HG02623 (cell line): ENCODE measurements around the gene ARHGAP23.
"Not testable (repeated sequence)": the region's sequence is repeated elsewhere in the genome, so short reads cannot be mapped to it uniquely, and the experiment has no call there.

ENCODE experiments used
- ATAC-seq: cut with Tn5 transposase; IDR thresholded peaks from one replicate; pipeline ENCODE4 v1.9.1; 2021; ENCODE audit warnings: moderate library complexity; ENCODE audit not compliant: unreplicated experiment

Gene ARHGAP23

GRCh38 chr17:38509772-38510420 lies 81.6 kb downstream of the ARHGAP23 start:
- no peak for ATAC-seq

GRCh38 chr17:38510421-38511149 lies 82.3 kb downstream of the ARHGAP23 start:
- no peak for ATAC-seq

GRCh38 chr17:38511150-38512108 lies 83.2 kb downstream of the ARHGAP23 start:
- ATAC-seq: no peak

- no peak for ATAC-seq
Measured at GRCh38 chr17:38512473-38513058, 84.3 kb downstream of the ARHGAP23 start.

GRCh38 chr17:38526526-38526925 lies 98.3 kb downstream of the ARHGAP23 start:
- not testable (repeated sequence) for ATAC-seq

- ATAC-seq: not testable (repeated sequence)
Measured at GRCh38 chr17:38528141-38528540, 99.9 kb downstream of the ARHGAP23 start.

GRCh38 chr17:38530856-38531255 lies 102.6 kb downstream of the ARHGAP23 start:
- ATAC-seq: not testable (repeated sequence)

- not testable (repeated sequence) for ATAC-seq
Measured at GRCh38 chr17:38531761-38532160, 103.5 kb downstream of the ARHGAP23 start.

- no peak for ATAC-seq
Measured at GRCh38 chr17:38532451-38532850, 104.2 kb downstream of the ARHGAP23 start.

- ATAC-seq: no peak
Measured at GRCh38 chr17:38533241-38533640, 105.0 kb downstream of the ARHGAP23 start.

- ATAC-seq: no peak
Measured at GRCh38 chr17:38533866-38534497, 105.7 kb downstream of the ARHGAP23 start.

- ATAC-seq: no peak
Measured at GRCh38 chr17:38534498-38534885, 106.2 kb downstream of the ARHGAP23 start.

GRCh38 chr17:38535886-38536285 lies 107.6 kb downstream of the ARHGAP23 start:
- ATAC-seq: no peak

- no peak for ATAC-seq
Measured at GRCh38 chr17:38536661-38537060, 108.4 kb downstream of the ARHGAP23 start.

GRCh38 chr17:38538906-38539305 lies 110.6 kb downstream of the ARHGAP23 start:
- ATAC-seq: no peak

GRCh38 chr17:38539386-38539785 lies 111.1 kb downstream of the ARHGAP23 start:
- no peak for ATAC-seq

- no peak for ATAC-seq
Measured at GRCh38 chr17:38540514-38541045, 112.3 kb downstream of the ARHGAP23 start.

- no peak for ATAC-seq
Measured at GRCh38 chr17:38541281-38541680, 113.0 kb downstream of the ARHGAP23 start.

GRCh38 chr17:38542286-38542685 lies 114.0 kb downstream of the ARHGAP23 start:
- ATAC-seq: no peak
